K562 (cell line): Measurements from ENCODE around the gene PIK3CB. TPM values are rescaled to one million over a fixed set of nuclear protein-coding genes. Genes with fewer than 3 reads are reported as not detected.
A peak's percentile ranks its signal among the peaks of the same experiment; 100 is the strongest.

Experiments
- ATAC-seq: fragments of 200-7000 bp; cut with Tn5 transposase; 3 replicates; pipeline ENCODE4 v1.9.1; 2020; ENCODE audit warnings: moderate library complexity
- BruUV-seq: library from RNA; stranded (reverse); fragments of 400-500 nt; replicated peaks from 2 replicates; lab custom pipeline; 2021; lab: Mats Ljungman, UMichigan
- CTCF ChIA-PET: fragments of 300-600 bp; formaldehyde crosslinking; extraction: SDS; loops from one replicate; lab custom pipeline; 2021; ENCODE audit warnings: low intra/inter-chr PET ratio; lab: Yijun Ruan, JAX
- POLR2A ChIA-PET: fragments of 300-600, 350-650 bp; sonication (Branson Sonifier 250); formaldehyde crosslinking; extraction: SDS; loops from one replicate; lab custom pipeline; 2021; ENCODE audit warnings: antibody characterized with exemption, inconsistent platforms; lab: Yijun Ruan, JAX
- DNase-seq, 4 experiments: peaks; one replicate each; pipeline versions ENCODE4 v3.0.0 to v3.0.0-alpha.2; 2011 to 2018; ENCODE audit warnings: low spot score in 3 of 4, mixed read lengths in 3 of 4; ENCODE audit errors: extremely low read depth in 1 of 4
- FAIRE-seq: peaks from 2 replicates; lab custom pipeline; 2011; peaks lifted over from hg19 to GRCh38; lab: Jason Lieb, UNC
- H2AFZ ChIP-seq: 2 replicates; pipeline ENCODE4 v1.6.0; 2011; ENCODE audit warnings: low read depth, low read length, control low read depth, inconsistent platforms
- H3K27ac ChIP-seq: fragments of 200-600 bp; 3 replicates; pipeline ENCODE4 v1.8.0; 2011; ENCODE audit warnings: low read depth, mild to moderate bottlenecking, control low read depth, inconsistent platforms, low read length, moderate library complexity, mixed read lengths; ENCODE audit errors: extremely low read depth
- H3K27me3 ChIP-seq, 2 experiments: fragments of 300-600 bp in 1 of 2; 2 replicates in 1 of 2; 3 replicates in 1 of 2; pipeline versions ENCODE4 v1.6.0 to v1.8.0; 2011; ENCODE audit warnings: inconsistent platforms in 2 of 2, low read length in 2 of 2, mild to moderate bottlenecking in 1 of 2, mixed read lengths in 1 of 2, moderate library complexity in 1 of 2; ENCODE audit not compliant: control insufficient read depth in 2 of 2, insufficient read depth in 2 of 2
- H3K36me3 ChIP-seq: fragments of 300-600 bp; 3 replicates; pipeline ENCODE4 v1.8.0; 2011; ENCODE audit warnings: mild to moderate bottlenecking, low read length, inconsistent platforms; ENCODE audit not compliant: control insufficient read depth, insufficient read depth
- H3K4me1 ChIP-seq, 2 experiments: fragments of 200-600 bp in 1 of 2; replicated peaks in 1 of 2; 2 replicates in 1 of 2; 3 replicates in 1 of 2; pipeline versions ENCODE4 v1.5.1 to v1.8.0; 2011; ENCODE audit warnings: inconsistent platforms in 2 of 2, low read length in 2 of 2, mild to moderate bottlenecking in 1 of 2, mixed read lengths in 1 of 2, moderate library complexity in 1 of 2; ENCODE audit not compliant: control insufficient read depth in 2 of 2, insufficient read depth in 2 of 2
- H3K4me2 ChIP-seq: 2 replicates; pipeline ENCODE4 v1.6.1; 2011; ENCODE audit warnings: low read length, control low read depth, inconsistent platforms, mixed read lengths; ENCODE audit not compliant: insufficient read depth
- H3K4me3 ChIP-seq: fragments of 200-600 bp; sonication (generic), shearing (Covaris generic); 2 replicates; pipeline ENCODE4 v1.5.1; 2016; ENCODE audit warnings: control low read depth, inconsistent platforms
- H3K79me2 ChIP-seq: fragments of 200-600 bp; 3 replicates; pipeline ENCODE4 v1.8.0; 2011; ENCODE audit warnings: low read length, inconsistent platforms; ENCODE audit not compliant: control insufficient read depth, insufficient read depth
- H3K9ac ChIP-seq, 2 experiments: 2 replicates each; pipeline versions ENCODE4 v1.6.0 to v1.6.1; 2011; ENCODE audit warnings: low read depth in 2 of 2, low read length in 2 of 2, control low read depth in 1 of 2, inconsistent platforms in 1 of 2, mild to moderate bottlenecking in 1 of 2, mixed read lengths in 1 of 2; ENCODE audit not compliant: insufficient read depth in 1 of 2
- H3K9me1 ChIP-seq: one replicate; pipeline ENCODE4 v1.6.0; 2011; ENCODE audit warnings: inconsistent platforms, mild to moderate bottlenecking, low read length, moderate library complexity; ENCODE audit not compliant: control insufficient read depth, insufficient read depth
- H3K9me3 ChIP-seq: replicated peaks from 2 replicates; pipeline ENCODE4 v1.5.1; 2011; ENCODE audit warnings: low read depth, low read length, inconsistent platforms; ENCODE audit not compliant: control insufficient read depth, insufficient read depth
- H4K20me1 ChIP-seq: replicated peaks from 2 replicates; pipeline ENCODE4 v1.6.1; 2011; ENCODE audit warnings: low read length, inconsistent platforms, mixed read lengths; ENCODE audit not compliant: control insufficient read depth, insufficient read depth
- ARID1B ChIP-seq: fragments of 450-650 bp; IDR thresholded peaks from 2 replicates; pipeline ENCODE4 v1.6.1; 2016; ENCODE audit warnings: antibody characterized with exemption, mild to moderate bottlenecking, inconsistent platforms
- BRF1 ChIP-seq: IDR thresholded peaks from 3 replicates; pipeline ENCODE4 v1.6.1; 2011; ENCODE audit warnings: borderline replicate concordance, mild to moderate bottlenecking; ENCODE audit not compliant: insufficient read length; ENCODE audit errors: extremely low read depth
- EP400 ChIP-seq: fragments of 450-650 bp; IDR thresholded peaks from 2 replicates; pipeline ENCODE4 v1.6.1; 2017; ENCODE audit warnings: antibody characterized with exemption, mild to moderate bottlenecking, moderate library complexity
- KDM1A ChIP-seq, 2 experiments: fragments of 450-650 bp; IDR thresholded peaks; 2 replicates each; pipeline ENCODE4 v1.6.1; 2016; ENCODE audit warnings: mild to moderate bottlenecking in 2 of 2
- LEF1 ChIP-seq: fragments of 450-650 bp; IDR thresholded peaks from 2 replicates; pipeline ENCODE4 v1.6.1; 2016; ENCODE audit warnings: mild to moderate bottlenecking
- RB1 ChIP-seq: fragments of 450-650 bp; IDR thresholded peaks from 2 replicates; pipeline ENCODE4 v1.6.1; 2017; ENCODE audit warnings: low read depth, mild to moderate bottlenecking
- SP1 ChIP-seq: sonication (generic); formaldehyde crosslinking; IDR thresholded peaks from 2 replicates; pipeline ENCODE4 v1.8.1; 2022; ENCODE audit warnings: mild to moderate bottlenecking, missing genetic modification reagents
- VEZF1 ChIP-seq: fragments of 200-800 bp; sonication (Bioruptor generic); IDR thresholded peaks from 2 replicates; pipeline ENCODE4 v1.6.1; 2017; ENCODE audit warnings: missing genetic modification characterization, missing compliant biosample characterization
- ZNF124 ChIP-seq: sonication (generic); formaldehyde crosslinking; IDR thresholded peaks from 2 replicates; pipeline ENCODE4 v1.8.1; 2022; ENCODE audit warnings: missing genetic modification reagents
- ZNF277 ChIP-seq: fragments of 250-450 bp; sonication (Bioruptor Pico); IDR thresholded peaks from 2 replicates; pipeline ENCODE4 v1.8.0; 2022; ENCODE audit warnings: inconsistent platforms, mild to moderate bottlenecking, moderate library complexity, borderline replicate concordance
- ZNF609 ChIP-seq: sonication (generic); formaldehyde crosslinking; IDR thresholded peaks from 2 replicates; pipeline ENCODE4 v1.8.1; 2023; ENCODE audit warnings: missing genetic modification reagents, mild to moderate bottlenecking, borderline replicate concordance
- ZNF830 ChIP-seq: fragments of 250-450 bp; sonication (Bioruptor Pico); IDR thresholded peaks from 2 replicates; pipeline ENCODE4 v1.5.0; 2021; ENCODE audit warnings: mild to moderate bottlenecking
- WGBS: fragments of 100-300 bp; shearing (Covaris generic); methylation state at CpG from one replicate; pipeline ENCODE4 v1.1.6; 2016; ENCODE audit warnings: low coverage, mixed read lengths; ENCODE audit not compliant: insufficient coverage; ENCODE audit errors: missing lambda C conversion rate; 5-methylcytosine and 5-hydroxymethylcytosine counted together
- in situ Hi-C: fragments of 300-500 bp; cut with MboI; formaldehyde crosslinking; loops from 4 replicates; pipeline ENCODE4 v1.15.0; 2018; ENCODE audit warnings: inconsistent platforms, mixed read lengths
- intact Hi-C: fragments of 100-400 bp; cut with micrococcal nuclease; formaldehyde crosslinking; loops from 2 replicates; pipeline ENCODE4 v1.14.2; 2022
- polyA plus RNA-seq, 8 experiments: library from polyadenylated mRNA; depleted of rRNA in 4 of 8; stranded (reverse) in 5 of 8; unstranded in 3 of 8; fragments of >200 nt; fragmentation: Nextera tagmentation in 2 of 8; fragmentation: Illumina TruSeq in 1 of 8; extraction: Ambion mirVana in 2 of 8; extraction: Trizol in 1 of 8; gene quantifications; 2 replicates each; pipeline versions ENCODE4 v1.2.1 to v1.2.3, GENCODE V29; 2011 to 2014; ENCODE audit warnings: inconsistent platforms in 1 of 8, missing spikeins in 1 of 8
- total RNA-seq, 7 experiments: library from RNA; depleted of rRNA in 6 of 7; stranded (reverse); fragments of >200 nt in 6 of 7; fragmentation: Illumina TruSeq in 2 of 7; extraction: Trizol in 2 of 7; gene quantifications; 2 replicates each; pipeline versions ENCODE4 v1.2.1 to v1.2.3, GENCODE V29; 2011 to 2021; ENCODE audit warnings: low replicate concordance in 1 of 7
- TF ChIP-seq, protein P1 (sequence below): fragments of 250-450 bp; sonication (Bioruptor Pico); IDR thresholded peaks from 2 replicates; pipeline ENCODE4 v1.5.0; 2021

The PIK3CB gene
- total and polyA plus RNA-seq, 9 of the 15 experiments (the other 6 are each of a cell fraction or from before 2014, with no cell fraction given), result 15.3 to 62.6 (median 28.3) TPM

- TF ChIP-seq VEZF1 (CRISPR knock-in tag) (no peak), LEF1 (peak; percentile 83), RB1 (no peak), EP400 (0 out of 2 replicates have a peak, but pooled peaks have one; percentile 15)
Observed at GRCh38 chr3:138686771-138687221, 147.9 kb downstream of the PIK3CB start (continued).

- in situ Hi-C loops, result no loop called here
- CTCF ChIA-PET, result no interaction called here
- TF ChIP-seq ZNF277 (CRISPR knock-in tag), result no peak
- no peak for TF ChIP-seq BRF1
- no peak for TF ChIP-seq ZNF609
- no peak for TF ChIP-seq ZNF830 (CRISPR knock-in tag)
- no peak for TF ChIP-seq ARID1B
- no peak for TF ChIP-seq SP1 (CRISPR knock-in tag)
- no peak for TF ChIP-seq KDM1A (IDR thresholded peaks at IDR 0.05)
- TF ChIP-seq, protein P1, sequence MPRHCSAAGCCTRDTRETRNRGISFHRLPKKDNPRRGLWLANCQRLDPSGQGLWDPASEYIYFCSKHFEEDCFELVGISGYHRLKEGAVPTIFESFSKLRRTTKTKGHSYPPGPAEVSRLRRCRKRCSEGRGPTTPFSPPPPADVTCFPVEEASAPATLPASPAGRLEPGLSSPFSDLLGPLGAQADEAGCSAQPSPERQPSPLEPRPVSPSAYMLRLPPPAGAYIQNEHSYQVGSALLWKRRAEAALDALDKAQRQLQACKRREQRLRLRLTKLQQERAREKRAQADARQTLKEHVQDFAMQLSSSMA (CRISPR knock-in tag), result no peak
- TF ChIP-seq ZNF124 (CRISPR knock-in tag), result no peak
Observed at GRCh38 chr3:138684396-138684795, 150.3 kb downstream of the PIK3CB start.

More at GRCh38 chr3:138684396-138684795, 150.3 kb downstream of the PIK3CB start:
- Histone ChIP-seq H2AFZ (no peak overlapping the region), H3K4me2 (no peak overlapping the region), H3K79me2 (peaks cover 3% of the 10 kb centered on the region; the same call in 1 of the 3 replicates), H3K9me3 (no peaks in the 10 kb centered on the region), H3K4me3 (no peak overlapping the region), H3K27me3 (no peaks in the 10 kb centered on the region), H3K27ac (no peak overlapping the region), H4K20me1 (no peaks in the 10 kb centered on the region), H3K4me1 (peaks cover 6 to 31% of the 10 kb centered on the region in 2 experiments; a peak in 4 of 5 replicates), H3K9me1 (no peaks in the 10 kb centered on the region), H3K36me3 (peaks cover 80% of the 10 kb centered on the region), H3K9ac (no peak overlapping the region)
- DNase-seq (no peak), FAIRE-seq (no peak), ATAC-seq (no peak)
- POLR2A ChIA-PET, result no interaction called here
- intact Hi-C loops, result no loop called here
- WGBS, result 83% methylated on average over 4 of the region's 4 CpGs
- BruUV-seq, result no TSS peak
